GM13976 (cell line): ENCODE data around the gene AFP.

Source experiments
- DNase-seq: peaks from one replicate; pipeline ENCODE4 v3.0.0; 2012; ENCODE audit warnings: low spot score
- in situ Hi-C: fragments of 300-500 bp; cut with MboI; formaldehyde crosslinking; loops from one replicate; pipeline ENCODE4 v1.12.0; 2022; ENCODE audit warnings: low sequenced_read_pairs, mixed read lengths, inconsistent platforms; ENCODE audit not compliant: unreplicated experiment
- TF ChIP-seq, protein P1 (sequence below): IDR thresholded peaks from 2 replicates; pipeline ENCODE4 v1.5.1; 2012; ENCODE audit warnings: borderline replicate concordance, mild to moderate bottlenecking; ENCODE audit not compliant: insufficient read depth; ENCODE audit errors: extremely low read depth, missing control alignments, control extremely low read depth

The AFP gene

DNA sequence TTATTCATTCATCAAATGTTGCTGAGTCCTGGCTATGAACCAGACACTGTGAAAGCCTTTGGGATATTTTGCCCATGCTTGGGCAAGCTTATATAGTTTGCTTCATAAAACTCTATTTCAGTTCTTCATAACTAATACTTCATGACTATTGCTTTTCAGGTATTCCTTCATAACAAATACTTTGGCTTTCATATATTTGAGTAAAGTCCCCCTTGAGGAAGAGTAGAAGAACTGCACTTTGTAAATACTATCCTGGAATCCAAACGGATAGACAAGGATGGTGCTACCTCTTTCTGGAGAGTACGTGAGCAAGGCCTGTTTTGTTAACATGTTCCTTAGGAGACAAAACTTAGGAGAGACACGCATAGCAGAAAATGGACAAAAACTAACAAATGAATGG, 1.7 kb upstream of the AFP start:
- in situ Hi-C loops = no loop called here
- TF ChIP-seq, protein P1, sequence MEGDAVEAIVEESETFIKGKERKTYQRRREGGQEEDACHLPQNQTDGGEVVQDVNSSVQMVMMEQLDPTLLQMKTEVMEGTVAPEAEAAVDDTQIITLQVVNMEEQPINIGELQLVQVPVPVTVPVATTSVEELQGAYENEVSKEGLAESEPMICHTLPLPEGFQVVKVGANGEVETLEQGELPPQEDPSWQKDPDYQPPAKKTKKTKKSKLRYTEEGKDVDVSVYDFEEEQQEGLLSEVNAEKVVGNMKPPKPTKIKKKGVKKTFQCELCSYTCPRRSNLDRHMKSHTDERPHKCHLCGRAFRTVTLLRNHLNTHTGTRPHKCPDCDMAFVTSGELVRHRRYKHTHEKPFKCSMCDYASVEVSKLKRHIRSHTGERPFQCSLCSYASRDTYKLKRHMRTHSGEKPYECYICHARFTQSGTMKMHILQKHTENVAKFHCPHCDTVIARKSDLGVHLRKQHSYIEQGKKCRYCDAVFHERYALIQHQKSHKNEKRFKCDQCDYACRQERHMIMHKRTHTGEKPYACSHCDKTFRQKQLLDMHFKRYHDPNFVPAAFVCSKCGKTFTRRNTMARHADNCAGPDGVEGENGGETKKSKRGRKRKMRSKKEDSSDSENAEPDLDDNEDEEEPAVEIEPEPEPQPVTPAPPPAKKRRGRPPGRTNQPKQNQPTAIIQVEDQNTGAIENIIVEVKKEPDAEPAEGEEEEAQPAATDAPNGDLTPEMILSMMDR = peak; percentile 17
- peak; percentile 16 for DNase-seq

DNA sequence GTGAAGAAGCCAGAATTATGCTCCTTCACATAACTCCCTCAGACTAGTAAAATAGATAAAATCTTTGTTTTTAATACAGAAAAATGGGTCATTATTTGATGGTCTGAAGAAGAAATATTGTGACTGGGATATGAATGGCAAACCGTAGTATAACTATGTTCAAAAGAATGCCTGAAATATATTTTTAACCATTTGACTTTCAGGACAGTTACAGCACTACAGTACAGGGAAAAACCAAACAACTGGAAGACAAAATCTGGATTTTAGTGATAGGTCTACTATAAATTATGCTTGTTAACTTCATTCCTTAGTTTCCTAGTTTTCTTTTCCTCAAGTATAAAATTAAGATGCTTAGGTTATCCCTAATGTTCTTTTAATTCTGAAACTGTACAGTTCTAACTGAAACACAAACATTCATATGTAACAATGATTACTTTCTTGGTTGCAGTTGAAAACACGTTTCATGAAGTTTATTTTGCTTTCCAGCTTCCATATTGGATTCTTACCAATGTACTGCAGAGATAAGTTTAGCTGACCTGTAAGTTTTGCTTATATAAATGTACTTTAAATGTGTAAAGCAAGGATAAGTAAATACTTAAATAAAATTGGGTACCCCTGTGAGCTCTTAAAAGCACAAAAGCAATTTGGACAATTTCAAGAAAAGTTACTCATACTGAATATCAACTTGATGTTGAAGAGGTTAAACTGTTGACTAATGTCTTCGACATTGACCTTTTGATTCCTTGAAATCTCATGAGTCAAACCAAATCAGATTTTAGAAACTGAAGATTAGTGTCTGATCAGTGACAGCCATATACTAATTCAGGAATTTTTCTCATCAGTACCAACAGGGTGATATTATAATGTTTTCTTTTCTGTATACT, 895 bp downstream of the AFP start:
- no peak for DNase-seq
- TF ChIP-seq, protein P1 = no peak
- in situ Hi-C loops = no loop called here

DNA sequence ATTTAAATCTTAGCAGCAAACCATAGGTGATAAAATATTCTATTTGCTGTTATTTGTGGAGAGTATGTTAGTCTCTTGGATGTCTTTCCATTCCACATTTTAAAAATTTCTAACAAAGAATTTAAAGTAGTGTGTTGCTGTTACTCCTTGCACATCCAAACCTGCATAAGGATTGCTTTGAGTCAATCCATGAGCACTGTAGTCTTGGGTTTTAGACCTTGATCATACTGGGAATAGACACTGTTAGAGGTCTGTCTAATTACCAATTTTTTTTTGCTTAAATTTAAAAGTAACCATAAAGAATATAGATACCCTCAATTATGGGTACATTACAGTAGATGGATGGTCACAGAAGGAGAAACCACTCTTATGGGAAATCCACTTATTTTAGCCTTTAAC, 1.5 kb downstream of the AFP start:
- TF ChIP-seq, protein P1 = no peak
- DNase-seq = no peak
- in situ Hi-C loops = no loop called here

DNA sequence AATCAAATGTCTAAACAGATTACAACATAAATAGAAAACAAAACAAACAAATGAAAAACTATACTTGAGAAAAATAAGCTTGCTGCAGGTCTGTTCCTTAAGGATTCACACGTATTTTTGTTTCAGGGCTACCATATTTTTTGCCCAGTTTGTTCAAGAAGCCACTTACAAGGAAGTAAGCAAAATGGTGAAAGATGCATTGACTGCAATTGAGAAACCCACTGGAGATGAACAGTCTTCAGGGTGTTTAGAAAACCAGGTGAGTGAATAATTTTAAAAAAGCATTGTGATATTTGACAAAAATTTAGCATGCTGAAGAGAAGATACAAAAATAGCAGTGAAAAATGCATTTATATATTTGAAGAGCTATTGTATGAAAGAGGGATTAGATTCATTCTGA, 2.0 kb downstream of the AFP start:
- DNase-seq = no peak
- TF ChIP-seq, protein P1 = no peak
- in situ Hi-C loops = no loop called here

DNA sequence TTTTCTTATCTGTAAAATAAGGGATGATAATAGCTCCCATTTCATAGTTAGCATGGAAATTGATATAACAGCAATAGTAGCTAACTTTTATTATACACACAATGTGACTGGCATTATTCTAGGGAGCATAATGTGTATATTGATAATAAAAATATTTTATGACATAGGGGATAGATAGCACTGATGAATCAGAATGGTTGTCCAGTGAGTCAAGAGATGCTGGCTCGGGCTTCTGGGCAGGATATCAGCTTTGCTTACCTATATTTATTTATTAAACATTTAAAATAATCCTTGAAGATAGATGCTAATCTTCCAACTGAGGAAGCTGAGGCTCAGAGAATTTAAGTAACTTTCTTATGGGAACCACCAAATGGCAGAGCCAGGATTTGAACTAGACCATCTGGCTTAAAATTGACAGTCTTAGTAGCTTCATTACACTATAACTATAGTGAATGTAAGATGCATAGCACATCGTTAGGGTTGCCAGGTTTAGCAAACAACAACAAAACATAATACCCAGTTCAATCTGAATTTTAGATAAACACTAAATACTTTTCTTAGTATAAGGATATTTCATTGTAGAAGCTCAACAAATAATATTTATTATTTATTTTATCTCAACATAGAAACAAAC, 2.7 kb downstream of the AFP start:
- DNase-seq = no peak
- in situ Hi-C loops = no loop called here
- TF ChIP-seq, protein P1 = no peak

DNA sequence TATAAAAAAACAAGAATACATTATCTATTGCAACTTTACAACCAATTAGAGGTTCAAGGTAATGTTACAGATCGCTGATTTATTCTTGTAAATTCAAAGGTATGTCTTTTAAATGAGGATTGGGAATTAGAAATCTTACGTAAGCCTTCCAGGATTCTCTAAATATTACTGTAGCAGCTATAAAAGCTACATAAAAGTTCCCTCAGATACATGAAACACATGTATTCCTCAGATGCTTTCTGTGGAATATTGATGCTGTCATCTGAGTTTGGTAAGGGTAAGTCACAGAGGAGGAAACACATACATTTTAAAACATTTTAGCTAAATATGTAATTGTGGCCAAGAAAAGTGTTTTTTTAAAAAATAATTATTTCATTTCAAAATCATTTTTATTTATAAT, 3.4 kb downstream of the AFP start:
- DNase-seq = no peak
- in situ Hi-C loops = no loop called here

More for the DNA sequence above, 3.4 kb downstream of the AFP start:
- TF ChIP-seq, protein P1 = no peak
